ENCODE data around the gene ITGB2.

- TF ChIP-seq CHD2 (IDR thresholded peaks at IDR 0.05; ENCODE audit: low read length, partially characterized antibody) (no peak), CTCF (IDR thresholded peaks at IDR 0.05) (no peak), REST (IDR thresholded peaks at IDR 0.05; ENCODE audit: low read depth, low read length) (no peak), EP300 (IDR thresholded peaks at IDR 0.05; ENCODE audit: borderline replicate concordance in 1 of 2, low read depth in 1 of 2, low read length in 1 of 2) (no peak), FOSL2 (IDR thresholded peaks at IDR 0.05; ENCODE audit: borderline replicate concordance, low read depth) (no peak), EZH2phosphoT487 (IDR thresholded peaks at IDR 0.05; ENCODE audit: borderline replicate concordance, low read depth) (no peak), GATA2 (CRISPR knock-in tag; IDR thresholded peaks at IDR 0.05) (no peak)
- TF ChIP-seq, protein P1, sequence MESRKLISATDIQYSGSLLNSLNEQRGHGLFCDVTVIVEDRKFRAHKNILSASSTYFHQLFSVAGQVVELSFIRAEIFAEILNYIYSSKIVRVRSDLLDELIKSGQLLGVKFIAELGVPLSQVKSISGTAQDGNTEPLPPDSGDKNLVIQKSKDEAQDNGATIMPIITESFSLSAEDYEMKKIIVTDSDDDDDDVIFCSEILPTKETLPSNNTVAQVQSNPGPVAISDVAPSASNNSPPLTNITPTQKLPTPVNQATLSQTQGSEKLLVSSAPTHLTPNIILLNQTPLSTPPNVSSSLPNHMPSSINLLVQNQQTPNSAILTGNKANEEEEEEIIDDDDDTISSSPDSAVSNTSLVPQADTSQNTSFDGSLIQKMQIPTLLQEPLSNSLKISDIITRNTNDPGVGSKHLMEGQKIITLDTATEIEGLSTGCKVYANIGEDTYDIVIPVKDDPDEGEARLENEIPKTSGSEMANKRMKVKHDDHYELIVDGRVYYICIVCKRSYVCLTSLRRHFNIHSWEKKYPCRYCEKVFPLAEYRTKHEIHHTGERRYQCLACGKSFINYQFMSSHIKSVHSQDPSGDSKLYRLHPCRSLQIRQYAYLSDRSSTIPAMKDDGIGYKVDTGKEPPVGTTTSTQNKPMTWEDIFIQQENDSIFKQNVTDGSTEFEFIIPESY (IDR thresholded peaks at IDR 0.05; ENCODE audit: borderline replicate concordance, low read depth), result no peak
Measured at GRCh38 chr21:44878053-44878982, 42.4 kb downstream of the ITGB2 start.
